ENCODE results near the gene GRIK1.
"Not testable (repeated sequence)": the region's sequence is repeated elsewhere in the genome, so short reads cannot be mapped to it uniquely, and the experiment has no call there.

GRIK1 gene

DNA sequence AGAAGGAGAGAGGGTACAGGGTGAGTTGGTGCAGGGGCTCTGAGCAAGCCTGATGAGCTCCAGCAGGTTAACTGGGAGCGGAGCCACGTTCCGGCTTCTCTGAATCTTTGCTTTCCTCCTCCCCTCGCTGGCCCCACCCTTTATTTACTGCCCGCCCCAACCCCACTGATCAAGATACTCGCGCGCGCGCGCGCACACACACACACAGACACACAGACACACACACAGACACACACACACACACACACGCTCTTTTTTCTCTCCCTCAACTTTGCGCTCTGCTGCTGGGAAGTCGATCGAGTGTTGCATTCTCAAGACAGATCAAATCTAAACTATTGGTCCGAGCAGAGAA, at the start of gene GRIK1:
Gene GRIK1, minus strand, starts transcription at position 73 of the 352 bp plus-strand sequence.
- DNase-seq, result no peak

DNA sequence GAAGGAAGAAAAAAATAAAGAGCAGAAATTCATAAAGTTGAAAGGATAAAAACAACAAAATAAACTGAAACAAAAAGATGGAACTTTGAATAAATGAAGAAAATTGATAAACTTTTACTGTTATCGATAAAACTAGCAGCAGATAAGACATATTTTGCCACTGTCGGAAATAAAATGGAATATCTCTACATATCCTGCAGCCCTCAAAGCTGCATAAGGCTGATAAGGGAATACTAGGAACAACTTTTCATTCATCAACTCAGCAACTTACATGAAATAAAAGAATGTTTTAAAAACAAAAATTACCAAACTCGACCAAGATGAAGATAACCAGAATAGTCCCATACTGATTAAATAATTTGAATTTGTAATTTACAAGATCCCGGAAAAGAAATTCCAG, 48.0 kb upstream of the GRIK1 start:
- DNase-seq, result no peak

GRCh38 chr21:29985866-29986265, 46.1 kb upstream of the GRIK1 start:
- no peak for DNase-seq

GRCh38 chr21:29979043-29979442, 39.2 kb upstream of the GRIK1 start:
- DNase-seq, result no peak

DNA sequence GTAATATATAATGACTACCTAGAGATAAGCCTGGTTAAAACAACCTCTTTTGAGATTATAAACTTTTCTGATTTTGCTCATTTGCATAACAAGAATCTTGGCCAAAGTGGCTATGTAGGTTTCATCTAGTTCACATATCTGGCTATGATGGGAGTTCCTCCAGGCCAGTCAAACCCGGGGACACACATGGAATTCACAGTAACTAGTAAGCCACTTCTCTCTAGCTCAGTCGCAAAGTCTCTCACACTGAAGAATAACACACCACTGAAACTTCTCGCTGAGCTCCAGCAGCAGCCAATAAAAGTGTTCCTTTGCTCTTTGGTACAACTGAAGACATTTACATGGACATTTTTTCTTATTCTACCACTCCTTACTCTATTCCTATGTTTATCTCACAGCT, 36.0 kb upstream of the GRIK1 start:
- no peak for DNase-seq

DNA sequence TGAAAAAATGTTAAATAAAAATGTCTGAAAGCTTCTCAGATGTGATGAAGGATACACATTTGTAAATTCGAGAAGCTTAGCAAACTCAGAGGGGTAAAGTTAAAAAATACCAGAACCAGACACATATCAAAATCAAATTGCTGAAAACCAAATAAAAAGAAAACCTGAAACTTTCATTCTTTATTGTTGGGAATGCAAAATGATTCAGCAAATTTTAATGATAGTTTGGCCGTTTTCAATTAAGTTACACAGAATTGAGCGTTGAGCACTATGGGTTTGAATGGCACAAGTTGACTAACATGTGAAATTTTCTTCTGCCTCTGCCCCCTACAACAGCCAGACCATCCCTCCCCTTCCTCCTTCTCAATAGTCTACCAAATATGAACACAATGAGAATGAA, 33.5 kb upstream of the GRIK1 start:
- DNase-seq, result no peak

DNA sequence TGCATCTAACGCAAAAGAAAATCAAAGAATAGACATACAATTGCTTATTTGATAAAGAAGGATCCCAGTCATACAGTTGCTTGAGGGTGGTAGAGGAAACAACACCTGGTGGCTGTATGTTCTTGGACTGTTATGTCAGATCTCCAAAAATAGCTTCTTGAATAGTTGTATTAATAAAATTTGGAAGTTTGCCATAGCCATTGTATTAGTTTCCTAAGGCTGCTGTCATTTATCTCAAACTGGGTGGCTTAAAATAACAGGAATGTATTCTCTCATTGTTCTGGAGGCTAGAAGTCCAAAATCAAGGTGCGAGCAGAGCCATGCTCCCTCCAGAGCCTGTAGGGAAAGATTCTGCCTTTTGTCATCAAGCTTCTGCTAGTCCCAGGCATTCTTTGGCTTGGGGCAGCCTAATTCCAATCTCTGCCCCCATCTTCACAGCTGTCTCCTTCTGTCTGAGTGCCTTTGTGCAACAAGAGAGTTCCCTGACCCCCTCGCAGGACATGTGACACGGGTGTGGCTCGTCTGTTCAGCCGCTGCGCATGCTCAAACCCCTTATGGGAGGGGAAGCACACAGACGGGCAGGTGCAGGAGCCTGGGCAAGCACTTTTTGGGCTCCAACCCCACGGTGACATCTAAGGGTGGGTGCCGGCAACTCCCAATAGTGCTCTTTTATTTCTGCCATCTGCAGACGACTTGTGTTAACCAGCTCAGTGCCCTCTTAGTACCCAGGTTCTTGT, 21.7 kb upstream of the GRIK1 start:
- no peak for DNase-seq

GRCh38 chr21:29958551-29958950, 18.8 kb upstream of the GRIK1 start:
- no peak for DNase-seq

GRCh38 chr21:29958035-29958434, 18.2 kb upstream of the GRIK1 start:
- not testable (repeated sequence) for DNase-seq

DNA sequence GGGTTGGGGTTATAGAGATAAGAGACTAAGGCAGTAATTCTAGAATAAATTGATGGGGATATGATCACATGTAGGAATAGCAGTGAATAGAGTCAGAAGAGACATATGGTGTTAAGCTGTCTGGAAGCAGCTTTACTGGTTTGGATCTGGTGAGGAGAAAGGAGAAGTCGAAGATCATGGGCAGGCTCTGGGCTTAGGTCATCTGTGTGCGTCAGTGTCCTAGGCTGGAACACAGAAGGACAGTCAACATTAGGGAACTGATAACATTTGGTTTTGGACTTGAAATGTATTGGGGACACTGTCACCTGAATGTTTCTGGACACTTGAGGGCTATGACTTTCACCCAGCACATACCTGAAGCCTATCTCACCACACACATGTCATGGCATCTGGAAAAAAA, 13.9 kb upstream of the GRIK1 start:
- DNase-seq, result no peak

GRCh38 chr21:29953072-29953471, 13.3 kb upstream of the GRIK1 start:
- no peak for DNase-seq

- DNase-seq, result no peak
These were observed 12.1 kb upstream of the GRIK1 start for GRCh38 chr21:29951911-29952310.

DNA sequence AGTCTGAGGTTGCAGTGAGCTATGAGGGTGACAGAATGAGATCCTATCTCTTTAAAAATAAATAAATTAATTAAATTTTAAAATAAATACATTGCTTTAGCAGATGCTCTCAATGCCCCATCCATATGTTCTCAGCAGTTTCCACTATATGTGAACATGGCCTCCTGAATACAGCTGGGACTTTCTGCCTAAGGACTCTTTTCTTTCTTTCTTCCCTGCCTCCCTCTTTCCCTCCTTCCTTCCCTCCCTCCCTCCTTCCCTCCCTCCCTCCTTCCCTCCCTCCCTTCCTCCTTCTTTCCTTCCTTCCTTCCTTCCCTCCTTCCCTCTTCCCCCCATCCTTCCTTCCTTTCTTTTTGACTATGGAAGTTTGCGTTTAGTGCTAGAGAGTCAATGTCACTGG, 10.2 kb upstream of the GRIK1 start:
- DNase-seq, result no peak

GRCh38 chr21:29947119-29947518, 7.3 kb upstream of the GRIK1 start:
- no peak for DNase-seq

DNA sequence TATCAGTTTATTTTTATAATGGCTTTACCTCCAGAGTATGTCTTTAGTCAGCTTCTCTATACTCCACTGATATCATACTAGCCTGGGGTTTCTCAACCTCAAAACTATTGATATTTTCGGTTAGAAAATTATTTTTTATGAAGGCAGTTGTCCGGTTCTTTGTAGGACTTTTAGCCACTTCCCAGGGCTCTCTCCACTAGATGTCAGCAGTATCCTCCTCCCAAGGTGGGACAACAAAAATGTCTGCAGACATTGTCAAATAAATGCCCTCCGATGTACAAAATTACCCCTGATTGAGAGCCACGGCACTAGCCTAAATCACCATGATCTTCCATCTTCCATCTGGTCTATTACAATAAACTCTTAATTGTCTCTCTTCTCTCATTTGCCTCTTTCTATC, 4.1 kb upstream of the GRIK1 start:
- no peak for DNase-seq

GRCh38 chr21:29942034-29942433, 2.2 kb upstream of the GRIK1 start:
- no peak for DNase-seq

DNA sequence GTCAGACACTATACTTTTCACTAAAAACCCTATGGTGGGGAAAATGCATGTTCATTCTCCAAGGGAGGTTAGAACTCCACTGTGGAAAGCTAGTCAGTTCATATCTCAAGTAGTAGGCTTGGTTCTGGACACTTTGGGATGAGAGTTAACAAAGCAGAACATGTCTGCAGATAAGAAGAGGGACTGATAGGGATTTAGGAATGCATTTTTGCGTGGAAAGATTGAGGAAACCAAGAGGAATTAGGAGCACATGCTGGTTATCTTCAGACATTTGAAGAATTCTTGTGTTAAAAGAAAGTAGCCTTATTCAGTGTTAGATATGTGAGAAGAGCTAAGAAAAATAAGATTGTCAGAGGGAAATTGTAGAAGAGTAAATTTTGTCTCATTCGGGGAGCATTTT, 1.2 kb upstream of the GRIK1 start:
- DNase-seq, result no peak

- DNase-seq, result no peak
These were observed 565 bp upstream of the GRIK1 start for GRCh38 chr21:29940361-29940760.

- DNase-seq, result no peak
These were observed 482 bp downstream of the GRIK1 start for GRCh38 chr21:29939104-29939923.

DNA sequence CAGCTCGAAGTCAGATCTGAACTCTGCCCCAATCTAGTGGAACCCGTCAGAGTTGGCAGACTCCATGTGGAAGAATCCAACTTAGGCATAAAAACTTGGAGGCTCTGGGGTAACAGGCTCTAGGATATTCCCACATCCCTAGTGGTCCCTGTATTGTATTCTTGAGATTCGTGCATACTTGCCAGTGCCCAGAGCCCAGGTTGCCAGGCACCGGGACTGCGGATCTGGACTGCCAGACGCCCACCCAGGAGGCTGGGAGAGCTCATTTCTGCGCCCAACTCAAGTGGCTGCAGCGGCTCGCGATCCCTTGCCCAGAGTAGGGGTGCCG, 1.1 kb downstream of the GRIK1 start:
- DNase-seq, result no peak

- DNase-seq, result no peak
These were observed 6.7 kb downstream of the GRIK1 start for GRCh38 chr21:29933088-29933487.

DNA sequence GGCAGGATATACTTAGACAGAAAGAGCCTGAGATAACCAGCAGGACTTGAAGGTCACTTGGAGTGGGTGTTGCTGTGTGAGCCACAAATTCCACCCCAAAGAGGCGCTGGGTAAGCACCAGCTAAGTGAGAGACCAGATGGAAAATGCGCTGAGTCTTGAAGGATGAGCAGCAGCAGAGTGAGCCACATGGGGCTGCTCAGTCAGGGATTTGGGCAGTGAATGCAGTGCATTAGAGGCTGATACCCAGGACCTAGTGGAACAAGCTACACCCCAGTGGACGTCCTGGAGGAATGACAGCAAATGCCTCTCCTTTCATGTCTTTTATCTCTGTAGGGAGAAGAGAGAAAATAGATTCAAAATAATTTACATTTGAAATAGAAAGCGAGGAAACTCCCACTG, 11.3 kb downstream of the GRIK1 start:
- DNase-seq, result no peak

DNA sequence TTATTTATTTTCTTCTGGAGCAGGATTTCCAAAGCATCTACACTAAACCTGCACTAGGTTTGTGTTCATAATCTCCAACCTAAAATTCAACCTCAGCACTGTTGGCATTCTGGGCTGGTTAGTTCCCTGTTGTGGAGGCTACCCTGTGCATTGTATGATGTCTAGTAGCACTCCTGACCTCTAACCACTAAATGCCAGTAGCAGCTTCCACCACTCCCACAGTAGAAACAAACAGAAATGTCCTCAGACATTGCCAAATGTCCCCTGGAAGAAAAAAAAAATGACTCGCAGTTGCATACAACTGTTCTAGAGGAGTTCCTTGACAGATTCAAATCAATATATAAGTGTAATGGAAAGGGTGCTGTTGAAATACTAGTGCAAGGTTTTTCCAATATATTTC, 18.9 kb downstream of the GRIK1 start:
- DNase-seq, result no peak

DNA sequence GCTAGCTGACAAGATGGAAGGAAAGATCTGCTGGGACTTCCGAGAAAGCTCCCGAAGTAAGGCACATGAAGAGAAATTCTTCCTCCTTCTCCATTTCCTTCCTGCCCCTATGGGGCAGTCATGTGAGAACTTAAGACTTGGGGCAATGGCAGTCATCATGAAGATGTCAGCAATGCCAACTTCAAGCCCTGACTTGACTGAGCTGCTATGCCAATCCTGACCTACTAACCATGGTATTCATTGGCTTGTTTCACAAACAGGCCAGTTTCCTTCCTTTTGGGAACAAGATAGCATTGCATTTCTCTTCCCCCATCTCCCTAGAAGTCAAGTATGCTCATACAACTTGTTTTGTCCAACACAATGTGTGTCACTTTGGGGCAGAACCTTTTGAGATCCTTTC, 25.5 kb downstream of the GRIK1 start:
- no peak for DNase-seq

DNA sequence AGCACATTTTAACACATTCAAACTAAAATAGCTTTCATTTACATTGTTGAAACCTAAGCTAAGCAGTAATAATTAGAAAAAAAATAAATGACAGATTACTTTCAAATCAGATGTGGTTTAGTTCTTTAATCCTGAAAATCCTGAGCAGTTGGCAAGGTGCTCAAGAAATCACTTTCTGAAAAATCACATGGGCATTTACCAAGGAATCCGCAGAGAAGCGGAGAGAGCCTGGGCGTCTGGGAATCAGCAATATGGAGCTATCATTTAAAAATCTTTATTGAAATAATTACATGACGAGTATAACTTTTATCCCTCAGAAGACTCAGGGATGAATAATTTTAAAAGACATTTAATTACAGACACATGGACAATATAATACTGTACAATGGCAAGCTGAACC, 30.2 kb downstream of the GRIK1 start:
- DNase-seq, result no peak

Data from NCI-H1436 treated with DMSO at 0.1 percent for 48 hours (cell line).